Measurements from ENCODE around the gene CENPX.

CENPX gene

GRCh38 chr17:82001571-82002056, 21.1 kb downstream of the CENPX start:
- TF ChIP-seq CTCF (IDR thresholded peaks at IDR 0.05; ENCODE audit: low read depth, low read length), result no peak
- no peak for DNase-seq (ENCODE audit: extremely low read depth, low read depth)

DNA sequence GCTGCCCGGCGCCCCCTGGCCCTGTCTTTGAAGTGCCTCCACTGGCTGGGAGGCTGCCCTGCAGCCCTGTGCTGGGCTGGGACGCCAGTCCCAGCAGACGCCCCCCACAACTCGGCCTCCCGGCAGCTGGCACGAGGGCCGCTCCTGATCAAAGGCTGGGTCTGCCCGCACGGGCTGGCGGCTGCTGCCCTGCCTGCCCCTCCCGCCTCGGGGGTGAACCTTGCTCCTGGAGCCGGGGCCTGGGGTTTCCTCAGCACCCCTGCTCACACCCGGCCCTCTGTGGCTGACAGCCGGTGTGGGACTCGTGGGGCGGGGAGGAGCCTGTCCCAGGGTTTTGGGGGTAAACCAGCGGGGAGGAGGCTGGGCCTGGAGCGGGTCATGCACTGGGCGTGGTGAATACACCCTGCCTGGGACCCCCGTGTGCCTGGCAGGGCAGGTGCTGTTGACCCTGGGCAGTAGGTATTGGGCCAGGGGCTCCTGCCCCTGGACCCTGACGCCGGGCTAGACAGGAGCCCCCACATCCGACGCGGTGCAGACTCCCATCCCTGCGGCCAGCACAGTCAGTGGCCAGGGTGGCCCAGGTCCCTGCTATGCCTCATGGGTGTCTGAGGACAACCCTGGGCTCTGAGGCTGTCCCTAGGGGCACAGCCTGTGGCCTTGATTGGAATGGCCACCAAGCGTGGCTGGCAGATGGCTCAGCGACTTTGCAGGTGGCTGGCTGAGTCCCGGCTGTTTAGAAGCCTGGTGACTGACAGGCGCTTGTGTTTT, 21.7 kb downstream of the CENPX start:
- TF ChIP-seq CTCF (IDR thresholded peaks at IDR 0.05; ENCODE audit: low read depth, low read length), result no peak

GRCh38 chr17:81999976-82000802, 22.5 kb downstream of the CENPX start:
- no peak for TF ChIP-seq CTCF (IDR thresholded peaks at IDR 0.05; ENCODE audit: low read depth, low read length)
- DNase-seq (ENCODE audit: extremely low read depth, low read depth), result no peak

More for the DNA sequence above, 21.7 kb downstream of the CENPX start:
- no peak for DNase-seq (ENCODE audit: extremely low read depth, low read depth)

- DNase-seq (ENCODE audit: extremely low read depth, low read depth), result no peak
- TF ChIP-seq CTCF (IDR thresholded peaks at IDR 0.05; ENCODE audit: low read depth, low read length), result no peak
These were observed 23.1 kb downstream of the CENPX start for GRCh38 chr17:81999587-81999975.

GRCh38 chr17:81998691-81999438, 23.8 kb downstream of the CENPX start:
- DNase-seq (ENCODE audit: extremely low read depth, low read depth), result no peak
- no peak for TF ChIP-seq CTCF (IDR thresholded peaks at IDR 0.05; ENCODE audit: low read depth, low read length)

- TF ChIP-seq CTCF (IDR thresholded peaks at IDR 0.05; ENCODE audit: low read depth, low read length), result no peak
- DNase-seq (ENCODE audit: extremely low read depth, low read depth), result no peak
These were observed 24.5 kb downstream of the CENPX start for GRCh38 chr17:81998212-81998611.

Measured in AG09319 (cell line).